Peyer's patch (tissue), 4 donors: ENCODE data around the gene UGT1A7.

Experiments used
- POLR2A ChIP-seq, 2 donors: fragments of 450-650 bp; IDR thresholded peaks; one replicate each; pipeline ENCODE4 v1.5.1; 2017; ENCODE audit warnings: antibody characterized with exemption in 2 of 2, mild to moderate bottlenecking in 2 of 2, moderate library complexity in 2 of 2
- TF ChIP-seq, protein P1 (sequence below), 6 experiments: fragments of 450-650 bp in 4 of 6; fragments of 200-600 bp in 2 of 6; sonication (generic) in 1 of 6; IDR thresholded peaks; one replicate each; pipeline ENCODE4 v1.5.1; 2017 to 2019; ENCODE audit warnings: antibody characterized with exemption in 6 of 6, mild to moderate bottlenecking in 3 of 6, moderate library complexity in 1 of 6

GRCh38 chr2:233758141-233758540 is 76.4 kb downstream of the UGT1A7 start:
- TF ChIP-seq POLR2A (IDR thresholded peaks at IDR 0.05) = no peak
- TF ChIP-seq, protein P1, sequence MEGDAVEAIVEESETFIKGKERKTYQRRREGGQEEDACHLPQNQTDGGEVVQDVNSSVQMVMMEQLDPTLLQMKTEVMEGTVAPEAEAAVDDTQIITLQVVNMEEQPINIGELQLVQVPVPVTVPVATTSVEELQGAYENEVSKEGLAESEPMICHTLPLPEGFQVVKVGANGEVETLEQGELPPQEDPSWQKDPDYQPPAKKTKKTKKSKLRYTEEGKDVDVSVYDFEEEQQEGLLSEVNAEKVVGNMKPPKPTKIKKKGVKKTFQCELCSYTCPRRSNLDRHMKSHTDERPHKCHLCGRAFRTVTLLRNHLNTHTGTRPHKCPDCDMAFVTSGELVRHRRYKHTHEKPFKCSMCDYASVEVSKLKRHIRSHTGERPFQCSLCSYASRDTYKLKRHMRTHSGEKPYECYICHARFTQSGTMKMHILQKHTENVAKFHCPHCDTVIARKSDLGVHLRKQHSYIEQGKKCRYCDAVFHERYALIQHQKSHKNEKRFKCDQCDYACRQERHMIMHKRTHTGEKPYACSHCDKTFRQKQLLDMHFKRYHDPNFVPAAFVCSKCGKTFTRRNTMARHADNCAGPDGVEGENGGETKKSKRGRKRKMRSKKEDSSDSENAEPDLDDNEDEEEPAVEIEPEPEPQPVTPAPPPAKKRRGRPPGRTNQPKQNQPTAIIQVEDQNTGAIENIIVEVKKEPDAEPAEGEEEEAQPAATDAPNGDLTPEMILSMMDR (IDR thresholded peaks at IDR 0.05) = no peak
